GM12878 (cell line): ENCODE measurements around the gene TRAF3. TPM values are rescaled to one million over a fixed set of nuclear protein-coding genes. Genes with fewer than 3 reads are reported as not detected.

Source experiments
- ATAC-seq: fragments of 200-7000 bp; cut with Tn5 transposase; 3 replicates; pipeline ENCODE4 v1.9.1; 2020; ENCODE audit warnings: mild to moderate bottlenecking, moderate library complexity
- BruUV-seq: library from RNA; stranded (reverse); fragments of 400-500 nt; replicated peaks from 2 replicates; lab custom pipeline; 2021; lab: Mats Ljungman, UMichigan
- CTCF ChIA-PET: fragments of 300-600 bp; sonication (Branson Sonifier 250); formaldehyde crosslinking; extraction: SDS; loops from one replicate; lab custom pipeline; 2021; ENCODE audit warnings: inconsistent platforms; lab: Yijun Ruan, JAX
- POLR2A ChIA-PET: fragments of 350-600 bp; formaldehyde crosslinking; extraction: SDS; loops from one replicate; lab custom pipeline; 2021; ENCODE audit warnings: inconsistent platforms; lab: Charles Lee
- RAD21 ChIA-PET: fragments of 300-600 bp; sonication (Branson Sonifier 250); formaldehyde crosslinking; loops from one replicate; lab custom pipeline; 2023; ENCODE audit warnings: antibody characterized with exemption; ENCODE audit not compliant: unreplicated experiment; lab: Charles Lee
- SMC1A ChIA-PET: fragments of 300-600 bp; sonication (Branson Sonifier 250); formaldehyde crosslinking; loops from one replicate; lab custom pipeline; 2023; ENCODE audit not compliant: unreplicated experiment, uncharacterized antibody; lab: Charles Lee
- DNase-seq: peaks from one replicate; pipeline ENCODE4 v3.0.0-alpha.2; 2011; ENCODE audit warnings: low read depth, low spot score
- FAIRE-seq: peaks from 3 replicates; lab custom pipeline; 2011; peaks lifted over from hg19 to GRCh38; lab: Jason Lieb, UNC
- H2AFZ ChIP-seq: 2 replicates; pipeline ENCODE4 v1.6.0; 2011; ENCODE audit warnings: low read depth, low read length, control low read depth; ENCODE audit not compliant: control insufficient read depth
- H3K27ac ChIP-seq: 2 replicates; pipeline ENCODE4 v1.5.1; 2011; ENCODE audit warnings: control low read depth; ENCODE audit not compliant: control insufficient read depth, insufficient read depth
- H3K27me3 ChIP-seq, 2 experiments: replicated peaks in 1 of 2; 2 replicates each; pipeline versions ENCODE4 v1.6.0 to v1.6.1; 2011; ENCODE audit warnings: low read length in 1 of 2; ENCODE audit not compliant: control insufficient read depth in 2 of 2, insufficient read depth in 2 of 2
- H3K36me3 ChIP-seq, 2 experiments: 2 replicates each; pipeline ENCODE4 v1.5.1; 2011; ENCODE audit warnings: low read length in 1 of 2; ENCODE audit not compliant: control insufficient read depth in 2 of 2, insufficient read depth in 2 of 2
- H3K4me1 ChIP-seq: 2 replicates; pipeline ENCODE4 v1.6.1; 2011; ENCODE audit warnings: mild to moderate bottlenecking, low read length, moderate library complexity, mixed read lengths; ENCODE audit not compliant: control insufficient read depth, insufficient read depth
- H3K4me2 ChIP-seq: 2 replicates; pipeline ENCODE4 v1.6.0; 2011; ENCODE audit warnings: control low read depth; ENCODE audit not compliant: control insufficient read depth, insufficient read depth
- H3K4me3 ChIP-seq: fragments of 200-600 bp; sonication (generic); 2 replicates; pipeline ENCODE4 v1.5.1; 2016
- H3K79me2 ChIP-seq: 2 replicates; pipeline ENCODE4 v1.6.0; 2011; ENCODE audit warnings: low read length; ENCODE audit not compliant: control insufficient read depth, insufficient read depth
- H3K9ac ChIP-seq: 2 replicates; pipeline ENCODE4 v1.8.0; 2011; ENCODE audit warnings: low read length, control low read depth, mixed read lengths; ENCODE audit not compliant: control insufficient read depth, insufficient read depth
- H3K9me3 ChIP-seq: replicated peaks from 3 replicates; pipeline ENCODE4 v1.5.1; 2011; ENCODE audit warnings: mild to moderate bottlenecking, low read length; ENCODE audit not compliant: control insufficient read depth, insufficient read depth
- H4K20me1 ChIP-seq: 2 replicates; pipeline ENCODE4 v1.6.0; 2011; ENCODE audit not compliant: control insufficient read depth, insufficient read depth
- BACH1 ChIP-seq: fragments of 450-650 bp; IDR thresholded peaks from 2 replicates; pipeline ENCODE4 v1.6.1; 2017; ENCODE audit warnings: mild to moderate bottlenecking, borderline replicate concordance
- CBX5 ChIP-seq: sonication (generic); IDR thresholded peaks from 2 replicates; pipeline ENCODE4 v1.6.1; 2016; ENCODE audit warnings: low read depth, moderate library complexity, mild to moderate bottlenecking, inconsistent platforms
- CHD2 ChIP-seq: IDR thresholded peaks from 2 replicates; pipeline ENCODE4 v1.6.1; 2011; ENCODE audit warnings: low read depth, low read length, improper control_type of control experiment, borderline replicate concordance
- MYC ChIP-seq: IDR thresholded peaks from 2 replicates; pipeline ENCODE4 v1.6.1; 2011; ENCODE audit warnings: mild to moderate bottlenecking, low read length, moderate library complexity, inconsistent platforms; ENCODE audit not compliant: insufficient read depth, insufficient replicate concordance, insufficient read length, severe bottlenecking
- PBX3 ChIP-seq: IDR thresholded peaks from 2 replicates; pipeline ENCODE4 v1.6.1; 2011; ENCODE audit warnings: mild to moderate bottlenecking, low read depth, low read length, moderate library complexity; ENCODE audit not compliant: insufficient replicate concordance
- RAD51 ChIP-seq: fragments of 450-650 bp; IDR thresholded peaks from 2 replicates; pipeline ENCODE4 v1.6.1; 2016; ENCODE audit warnings: moderate library complexity, mild to moderate bottlenecking, inconsistent platforms
- SREBF2 ChIP-seq: IDR thresholded peaks from 2 replicates; pipeline ENCODE4 v1.6.1; 2012; ENCODE audit warnings: mild to moderate bottlenecking, low read length
- ZBTB33 ChIP-seq: fragments of 450-650 bp; IDR thresholded peaks from 2 replicates; pipeline ENCODE4 v1.6.1; 2017; ENCODE audit warnings: mild to moderate bottlenecking
- WGBS: methylation state at CpG from one replicate; pipeline ENCODE4 v1.1.6; 2016; ENCODE audit warnings: low lambda C conversion rate; ENCODE audit not compliant: insufficient replicate concordance, insufficient coverage; ENCODE audit errors: missing lambda C conversion rate; 5-methylcytosine and 5-hydroxymethylcytosine counted together
- in situ Hi-C: fragments of 300-500 bp; cut with MboI; formaldehyde crosslinking; loops from 9 replicates; pipeline ENCODE4 v1.14.3; 2018; ENCODE audit warnings: mixed read lengths
- intact Hi-C: fragments of 100-400 bp; cut with micrococcal nuclease; formaldehyde crosslinking; loops from one replicate; pipeline ENCODE4 v1.14.2; 2022; ENCODE audit not compliant: unreplicated experiment
- polyA plus RNA-seq, 11 experiments: library from polyadenylated mRNA; depleted of rRNA in 4 of 11; unstranded in 6 of 11; stranded (reverse) in 5 of 11; fragments of >200 nt; fragmentation: Nextera tagmentation in 4 of 11; fragmentation: Illumina TruSeq in 1 of 11; extraction: Ambion mirVana in 4 of 11; extraction: Trizol in 1 of 11; gene quantifications; 1 replicate in 1 of 11; 2 replicates in 10 of 11; pipeline versions ENCODE4 v1.2.1 to v1.2.3, GENCODE V29; 2011 to 2016; ENCODE audit warnings: inconsistent platforms in 2 of 11, missing spikeins in 2 of 11, low read depth in 1 of 11
- total RNA-seq, 4 experiments: library from RNA; depleted of rRNA in 3 of 4; stranded (reverse); fragments of >200 nt in 3 of 4; fragmentation: Illumina TruSeq in 1 of 4; extraction: Trizol in 1 of 4; gene quantifications; 2 replicates each; pipeline versions ENCODE4 v1.2.1 to v1.2.3, GENCODE V29; 2013 to 2021
- TF ChIP-seq, protein P1 (sequence below): fragments of 450-650 bp; IDR thresholded peaks from 2 replicates; pipeline ENCODE4 v1.6.1; 2016; ENCODE audit warnings: mild to moderate bottlenecking
- TF ChIP-seq, protein P2 (sequence below): IDR thresholded peaks from 2 replicates; pipeline ENCODE4 v1.6.1; 2012; ENCODE audit warnings: low read depth, low read length, improper control_type of control experiment

TRAF3 gene
- total and polyA plus RNA-seq, 10 of the 15 experiments (the other 5 are each of a cell fraction or from before 2014, with no cell fraction given): 3.0 to 70.1 (median 36.5) TPM

DNA sequence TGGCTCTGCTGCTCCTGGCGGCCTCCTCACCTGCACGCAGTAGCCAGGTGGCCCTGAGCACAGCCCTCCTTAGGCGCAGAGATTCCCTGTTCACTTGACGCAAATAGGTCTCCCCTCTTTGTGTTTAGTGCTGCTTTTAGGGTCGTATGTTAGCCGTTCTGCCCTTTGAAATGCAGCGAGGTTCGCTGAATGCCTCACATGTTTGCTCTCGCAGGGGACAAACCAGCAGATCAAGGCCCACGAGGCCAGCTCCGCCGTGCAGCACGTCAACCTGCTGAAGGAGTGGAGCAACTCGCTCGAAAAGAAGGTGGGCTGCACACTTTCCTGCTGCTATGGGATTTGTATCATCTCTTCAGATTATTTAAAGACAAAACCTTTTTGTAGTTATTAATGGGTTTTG lies 113.9 kb downstream of the TRAF3 start:
- intact Hi-C loops: no loop called here
- ATAC-seq (no peak), DNase-seq (no peak), FAIRE-seq (no peak)
- Histone ChIP-seq H3K27me3 (no peaks in the 10 kb centered on the region), H2AFZ (no peak overlapping the region), H3K4me3 (no peak overlapping the region), H4K20me1 (no peaks in the 10 kb centered on the region), H3K79me2 (no peaks in the 10 kb centered on the region; the same call in 1 of the 2 replicates), H3K9me3 (no peaks in the 10 kb centered on the region), H3K4me2 (no peak overlapping the region), H3K27ac (no peak overlapping the region), H3K4me1 (peaks cover 7% of the 10 kb centered on the region), H3K36me3 (peaks cover 24 to 45% of the 10 kb centered on the region in 2 experiments), H3K9ac (no peak overlapping the region)
- 95% methylated on average over 15 of the region's 15 CpGs for WGBS
- ChIA-PET CTCF (interaction anchor here (1.9 kb wide), 1 partner anchor 13 kb away, joined by 12 read pairs; no protein-coding TSS in a partner anchor), POLR2A (no interaction called here), RAD21 (no interaction called here), SMC1A (interaction anchor here (0.9 kb wide), 1 partner anchor 73 kb away, joined by 3 read pairs; no protein-coding TSS in a partner anchor)
- in situ Hi-C loops: no loop called here
- TF ChIP-seq SREBF2 (no peak), RAD51 (no peak), CHD2 (no peak), BACH1 (no peak), ZBTB33 (no peak), CBX5 (no peak), MYC (no peak), PBX3 (no peak)
- TF ChIP-seq, protein P1, sequence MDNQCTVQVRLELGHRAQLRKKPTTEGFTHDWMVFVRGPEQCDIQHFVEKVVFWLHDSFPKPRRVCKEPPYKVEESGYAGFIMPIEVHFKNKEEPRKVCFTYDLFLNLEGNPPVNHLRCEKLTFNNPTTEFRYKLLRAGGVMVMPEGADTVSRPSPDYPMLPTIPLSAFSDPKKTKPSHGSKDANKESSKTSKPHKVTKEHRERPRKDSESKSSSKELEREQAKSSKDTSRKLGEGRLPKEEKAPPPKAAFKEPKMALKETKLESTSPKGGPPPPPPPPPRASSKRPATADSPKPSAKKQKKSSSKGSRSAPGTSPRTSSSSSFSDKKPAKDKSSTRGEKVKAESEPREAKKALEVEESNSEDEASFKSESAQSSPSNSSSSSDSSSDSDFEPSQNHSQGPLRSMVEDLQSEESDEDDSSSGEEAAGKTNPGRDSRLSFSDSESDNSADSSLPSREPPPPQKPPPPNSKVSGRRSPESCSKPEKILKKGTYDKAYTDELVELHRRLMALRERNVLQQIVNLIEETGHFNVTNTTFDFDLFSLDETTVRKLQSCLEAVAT: no peak
- TF ChIP-seq, protein P2, sequence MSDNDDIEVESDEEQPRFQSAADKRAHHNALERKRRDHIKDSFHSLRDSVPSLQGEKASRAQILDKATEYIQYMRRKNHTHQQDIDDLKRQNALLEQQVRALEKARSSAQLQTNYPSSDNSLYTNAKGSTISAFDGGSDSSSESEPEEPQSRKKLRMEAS: no peak
- no TSS peak for BruUV-seq
